ENCODE results near the gene ASAP3. TPM values are rescaled to one million over a fixed set of nuclear protein-coding genes. Genes with fewer than 3 reads are reported as not detected.

Gene ASAP3
- total and polyA plus RNA-seq, 2 donors (not counting 3 experiments of a cell fraction or from before 2014, with no cell fraction given), result 12.5 to 14.2 TPM

DNA sequence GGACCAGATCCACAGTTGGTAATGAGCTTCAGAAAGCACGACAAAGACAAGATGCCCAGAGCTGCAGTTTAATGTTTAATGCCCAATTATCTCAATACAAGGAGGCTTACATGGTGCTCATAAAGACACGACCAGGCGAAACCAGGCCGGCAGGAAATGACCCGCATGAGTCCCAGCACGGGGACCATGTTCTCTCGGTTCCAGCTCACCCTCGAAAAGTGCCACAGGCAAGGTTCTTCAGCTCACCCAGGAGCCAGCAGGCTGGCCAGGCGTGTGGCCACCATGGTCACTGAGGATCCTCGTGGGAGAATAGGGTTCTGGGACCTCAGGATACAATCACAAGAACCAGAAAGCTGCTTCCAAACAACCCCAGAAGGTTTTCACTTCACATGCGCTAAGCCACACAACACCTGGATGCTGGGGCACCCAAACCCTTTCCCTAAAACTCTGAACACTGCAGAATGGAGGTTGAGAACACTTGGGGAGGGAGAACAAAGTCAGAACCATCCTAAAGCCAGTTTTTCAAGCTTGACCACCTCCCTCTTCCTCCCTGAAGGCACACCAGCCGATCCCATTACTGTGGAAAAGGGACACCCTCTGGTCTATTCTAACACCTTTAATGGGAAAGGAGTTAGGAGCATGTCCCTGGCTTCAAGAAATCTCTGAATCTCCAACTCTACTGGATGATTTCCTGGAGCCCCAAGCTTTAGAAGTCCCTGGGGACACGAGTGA lies 22.6 kb upstream of the ASAP3 start:
- H3K4me3 ChIP-seq (replicated peaks in 1 of 3; ENCODE audit: insufficient read depth in 1 of 3, low read depth in 1 of 3, low read length in 3 of 3), result no peak overlapping the region
- no TSS peak for BruUV-seq (replicated peaks)
- TF ChIP-seq FOS (IDR thresholded peaks at IDR 0.05; ENCODE audit: borderline replicate concordance, insufficient read depth, low read length) (no peak), MYC (IDR thresholded peaks at IDR 0.05; ENCODE audit: low read depth, low read length) (no peak), POLR2AphosphoS5 (IDR thresholded peaks at IDR 0.05; ENCODE audit: insufficient read depth, low read depth, low read length) (no peak), EZH2 (IDR thresholded peaks at IDR 0.05; ENCODE audit: borderline replicate concordance, low read depth, low read length, severe bottlenecking) (no peak), JUN (IDR thresholded peaks at IDR 0.05; ENCODE audit: borderline replicate concordance, insufficient read depth, insufficient read length, low read depth) (no peak), GATA2 (IDR thresholded peaks at IDR 0.05; ENCODE audit: insufficient read depth, insufficient read length, low read depth, low read length) (no peak), POLR2A (IDR thresholded peaks at IDR 0.05; ENCODE audit: low read depth, low read length) (no peak)
- TF ChIP-seq, protein P1, sequence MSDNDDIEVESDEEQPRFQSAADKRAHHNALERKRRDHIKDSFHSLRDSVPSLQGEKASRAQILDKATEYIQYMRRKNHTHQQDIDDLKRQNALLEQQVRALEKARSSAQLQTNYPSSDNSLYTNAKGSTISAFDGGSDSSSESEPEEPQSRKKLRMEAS (IDR thresholded peaks at IDR 0.05; ENCODE audit: insufficient read depth, insufficient read length), result no peak
- TF ChIP-seq, protein P2, sequence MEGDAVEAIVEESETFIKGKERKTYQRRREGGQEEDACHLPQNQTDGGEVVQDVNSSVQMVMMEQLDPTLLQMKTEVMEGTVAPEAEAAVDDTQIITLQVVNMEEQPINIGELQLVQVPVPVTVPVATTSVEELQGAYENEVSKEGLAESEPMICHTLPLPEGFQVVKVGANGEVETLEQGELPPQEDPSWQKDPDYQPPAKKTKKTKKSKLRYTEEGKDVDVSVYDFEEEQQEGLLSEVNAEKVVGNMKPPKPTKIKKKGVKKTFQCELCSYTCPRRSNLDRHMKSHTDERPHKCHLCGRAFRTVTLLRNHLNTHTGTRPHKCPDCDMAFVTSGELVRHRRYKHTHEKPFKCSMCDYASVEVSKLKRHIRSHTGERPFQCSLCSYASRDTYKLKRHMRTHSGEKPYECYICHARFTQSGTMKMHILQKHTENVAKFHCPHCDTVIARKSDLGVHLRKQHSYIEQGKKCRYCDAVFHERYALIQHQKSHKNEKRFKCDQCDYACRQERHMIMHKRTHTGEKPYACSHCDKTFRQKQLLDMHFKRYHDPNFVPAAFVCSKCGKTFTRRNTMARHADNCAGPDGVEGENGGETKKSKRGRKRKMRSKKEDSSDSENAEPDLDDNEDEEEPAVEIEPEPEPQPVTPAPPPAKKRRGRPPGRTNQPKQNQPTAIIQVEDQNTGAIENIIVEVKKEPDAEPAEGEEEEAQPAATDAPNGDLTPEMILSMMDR (IDR thresholded peaks at IDR 0.05; ENCODE audit: extremely low read depth in 1 of 2, insufficient read depth in 1 of 2, low read depth in 1 of 2, low read length in 2 of 2), result no peak
- no peaks in the 10 kb centered on the region for H3K9me3 ChIP-seq (replicated peaks; ENCODE audit: control insufficient read depth, insufficient read depth, low read length)
- no peaks in the 10 kb centered on the region for H3K27me3 ChIP-seq (ENCODE audit: control insufficient read depth in 2 of 2, insufficient read depth in 2 of 2, low read length in 2 of 2)
- no peak overlapping the region for H2AFZ ChIP-seq (ENCODE audit: low read depth, low read length)
- dilution Hi-C loops (cut with MboI; ENCODE audit: extremely low pct_ligation_motif_present, low sequenced_read_pairs), result no loop called here
- H3K4me2 ChIP-seq (ENCODE audit: insufficient read depth, low read length), result no peak overlapping the region
- FAIRE-seq (no peak), DNase-seq (ENCODE audit: low read depth, low spot score) (no peak)
- H3K79me2 ChIP-seq (ENCODE audit: control insufficient read depth, insufficient read depth, low read length), result no peaks in the 10 kb centered on the region
- no peaks in the 10 kb centered on the region for H4K20me1 ChIP-seq (replicated peaks; ENCODE audit: control insufficient read depth, extremely low read depth, insufficient read depth, low read length)
- no peaks in the 10 kb centered on the region for H3K36me3 ChIP-seq (ENCODE audit: control insufficient read depth in 2 of 2, extremely low read depth in 1 of 2, insufficient read depth in 2 of 2, low read length in 2 of 2)
- ChIA-PET POLR2A (interaction anchor here (0.7 kb wide), 1 partner anchor 18 kb away, joined by 3 read pairs; no protein-coding TSS in a partner anchor), CTCF (interaction anchor here (1.1 to 5.4 kb wide), 2 partner anchors 8 to 33 kb away, joined by 3 to 65 read pairs; no protein-coding TSS in a partner anchor)
- intact Hi-C loops (cut with micrococcal nuclease), result no loop called here
- H3K27ac ChIP-seq (ENCODE audit: insufficient read depth, low read depth, low read length), result no peak overlapping the region
- H3K9ac ChIP-seq (replicated peaks; ENCODE audit: extremely low read depth, insufficient read depth, low read length), result no peak overlapping the region
- no peaks in the 10 kb centered on the region for H3K4me1 ChIP-seq (ENCODE audit: control insufficient read depth, extremely low read depth, insufficient read depth, low read length)
- H3K9me1 ChIP-seq (replicated peaks; ENCODE audit: control insufficient read depth, extremely low read depth, insufficient read depth, low read length), result no peaks in the 10 kb centered on the region

All from endothelial cell of umbilical vein (primary cell).